HG02798 (cell line): ENCODE results near the gene EHF.
"Not testable (repeated sequence)": the region's sequence is repeated elsewhere in the genome, so short reads cannot be mapped to it uniquely, and the experiment has no call there.

Experiments
- ATAC-seq: cut with Tn5 transposase; IDR thresholded peaks from one replicate; pipeline ENCODE4 v1.9.1; 2021; ENCODE audit warnings: mild to moderate bottlenecking; ENCODE audit not compliant: unreplicated experiment, poor library complexity

EHF gene

DNA sequence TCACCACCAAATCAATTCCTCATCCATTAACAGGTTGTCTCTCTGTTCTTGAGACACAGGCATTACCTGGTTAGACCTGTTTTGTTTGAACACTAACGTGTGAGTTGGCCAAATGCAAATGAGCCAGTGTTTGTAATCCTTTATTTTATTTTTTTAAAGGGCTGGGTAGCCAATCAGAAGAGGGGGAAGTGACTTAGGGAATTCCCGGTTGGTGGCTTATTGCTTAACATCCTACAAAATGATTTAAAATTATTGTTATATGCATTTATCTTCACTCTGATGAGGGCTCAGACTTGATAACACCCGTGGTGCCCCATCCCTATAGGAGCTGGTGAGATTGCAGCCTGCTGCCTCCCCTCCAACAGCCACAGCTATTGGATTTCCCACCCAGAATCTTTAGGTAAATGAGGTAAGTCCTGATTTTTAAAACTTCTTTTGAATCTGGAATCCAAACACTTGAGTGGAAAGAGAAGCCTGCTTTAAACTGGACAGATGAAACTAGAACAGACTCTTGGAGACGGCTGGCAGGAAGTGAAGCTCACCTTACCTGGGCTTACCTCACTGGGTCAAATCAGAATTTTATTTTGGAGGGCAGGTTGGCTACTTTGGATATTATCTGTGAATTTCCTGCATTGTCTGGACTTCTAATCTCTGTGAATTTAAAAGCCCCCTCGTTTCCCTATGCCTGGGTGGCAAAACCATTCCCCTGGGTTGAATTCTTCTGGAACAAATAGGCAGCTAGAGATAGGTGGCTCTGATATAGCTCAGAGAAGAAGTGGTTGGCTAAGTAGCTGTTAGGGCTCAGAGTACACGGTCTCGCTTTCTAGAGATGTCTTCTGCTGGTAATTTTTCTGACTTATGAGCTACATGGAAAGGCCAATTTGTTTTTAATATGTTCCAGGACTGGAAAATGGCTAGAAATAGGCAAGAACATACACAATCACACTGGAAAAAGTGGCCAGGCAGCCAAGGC lies at the start of gene EHF:
Gene EHF, plus strand, starts transcription at position 274 of the 973 bp plus-strand sequence. CDS start 21,538 bp downstream, outside the sequence.
- no peak for ATAC-seq

DNA sequence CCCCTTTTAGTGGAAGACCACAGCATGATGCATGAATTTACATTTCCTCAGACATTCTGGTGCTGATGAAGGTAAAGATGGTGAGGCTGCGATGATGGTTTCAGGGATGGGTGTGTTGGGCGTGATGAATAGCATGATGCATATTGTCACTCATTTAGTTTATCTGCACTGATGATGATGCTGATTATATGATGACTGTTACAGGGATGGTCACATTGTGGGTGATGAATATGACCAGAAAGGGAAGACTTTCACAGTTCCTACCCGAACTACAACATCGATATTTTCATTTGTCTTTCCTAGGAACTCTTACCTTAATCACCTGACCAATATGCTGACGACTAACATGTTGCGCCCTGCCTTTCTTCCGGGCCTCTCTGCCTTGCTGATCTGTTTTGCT lies 47.4 kb upstream of the EHF start:
- no peak for ATAC-seq

DNA sequence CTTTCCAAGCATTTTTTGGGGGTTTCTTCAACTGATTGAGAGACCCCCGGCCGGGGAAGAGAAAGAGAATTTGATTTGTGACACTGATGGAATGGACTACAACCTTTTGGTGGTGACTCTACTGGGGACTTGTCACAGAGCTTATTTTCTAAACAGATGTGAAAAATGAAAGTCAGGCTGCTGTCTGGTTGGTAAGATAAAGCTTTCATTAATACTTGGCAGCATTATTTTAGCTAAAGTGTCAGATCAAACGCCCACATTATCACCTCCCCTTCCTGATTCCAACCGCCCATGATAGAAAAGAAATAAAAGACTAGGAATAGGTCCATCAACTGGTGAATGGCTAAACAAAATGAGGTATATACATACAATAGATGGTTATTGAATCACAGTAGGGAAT lies 45.6 kb upstream of the EHF start:
- no peak for ATAC-seq

DNA sequence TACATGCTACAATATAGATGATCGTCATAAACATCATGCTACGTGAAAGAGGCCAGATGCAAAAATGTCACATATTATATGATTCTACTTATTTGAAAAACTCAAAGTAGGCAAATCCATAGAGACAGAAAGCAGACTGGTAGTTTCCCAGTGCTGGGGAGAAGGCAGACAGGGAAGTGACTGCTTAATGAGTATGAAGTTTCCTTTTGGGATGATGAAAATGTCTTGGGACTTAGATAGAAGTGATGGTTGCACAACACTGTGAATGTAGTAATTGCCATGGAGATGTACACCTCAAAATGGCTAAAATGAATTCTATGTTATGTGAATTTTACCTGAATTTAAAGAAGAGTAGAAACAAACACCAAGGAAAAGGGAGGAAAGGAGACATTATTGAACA lies 45.2 kb upstream of the EHF start:
- no peak for ATAC-seq

DNA sequence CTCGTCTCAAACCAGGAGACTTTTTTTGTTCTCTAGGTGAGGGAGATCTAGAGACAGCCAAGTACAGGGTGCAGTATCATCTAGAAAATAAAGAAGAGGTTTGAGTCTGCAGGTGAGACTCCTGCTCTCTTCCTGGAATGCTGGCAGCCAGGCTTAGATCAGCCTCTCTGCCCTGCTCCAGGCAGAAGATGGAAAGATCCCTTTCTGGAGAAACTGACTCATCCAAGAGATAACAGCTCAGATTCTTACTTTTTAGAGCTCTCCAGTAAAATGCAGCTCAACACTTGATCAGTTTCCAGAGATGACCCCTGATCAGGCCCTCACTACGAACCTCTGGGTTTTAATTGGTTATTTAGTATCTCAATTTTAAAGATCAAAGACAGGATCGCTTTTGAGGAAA lies 44.6 kb upstream of the EHF start:
- ATAC-seq, result no peak

DNA sequence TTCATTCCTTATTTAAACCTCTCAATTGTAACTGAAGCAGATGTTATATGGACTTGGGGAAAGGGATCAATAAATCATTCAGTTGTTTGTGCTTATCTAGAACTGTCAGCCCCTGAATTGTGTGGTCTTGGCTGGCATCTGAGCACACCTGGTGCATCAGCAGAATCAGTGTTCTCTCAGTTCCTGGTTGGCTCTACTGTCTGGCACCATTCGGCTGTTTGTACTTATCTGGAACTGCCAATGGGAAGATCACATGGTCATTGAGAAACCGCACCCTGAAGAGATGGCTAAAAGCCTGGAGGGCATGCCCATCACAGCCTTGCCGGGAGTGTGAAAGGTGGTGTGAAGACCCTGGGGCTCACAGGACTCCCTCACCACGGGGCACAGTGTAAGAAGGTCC lies 37.1 kb upstream of the EHF start:
- ATAC-seq, result no peak

DNA sequence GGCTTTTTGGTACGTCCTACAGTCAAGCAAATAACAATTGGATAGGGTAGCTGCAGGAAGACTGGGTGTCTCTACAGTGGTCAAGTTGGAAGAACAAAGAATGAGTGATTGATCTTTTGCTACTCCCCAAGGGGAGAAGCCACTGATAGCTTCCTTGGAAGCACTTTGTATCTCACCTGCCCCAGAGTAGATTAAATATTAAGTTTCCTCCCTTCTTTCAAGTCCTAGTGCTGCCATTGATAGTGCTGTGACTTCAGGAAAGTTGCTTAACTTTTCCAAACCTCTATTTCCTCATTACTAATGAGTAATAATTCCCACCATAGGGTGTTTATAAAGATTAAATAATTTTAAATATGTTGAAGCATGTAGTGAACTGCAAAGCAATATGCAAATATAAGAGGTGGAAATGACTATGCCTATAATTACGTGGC lies 35.6 kb upstream of the EHF start:
- ATAC-seq, result no peak

DNA sequence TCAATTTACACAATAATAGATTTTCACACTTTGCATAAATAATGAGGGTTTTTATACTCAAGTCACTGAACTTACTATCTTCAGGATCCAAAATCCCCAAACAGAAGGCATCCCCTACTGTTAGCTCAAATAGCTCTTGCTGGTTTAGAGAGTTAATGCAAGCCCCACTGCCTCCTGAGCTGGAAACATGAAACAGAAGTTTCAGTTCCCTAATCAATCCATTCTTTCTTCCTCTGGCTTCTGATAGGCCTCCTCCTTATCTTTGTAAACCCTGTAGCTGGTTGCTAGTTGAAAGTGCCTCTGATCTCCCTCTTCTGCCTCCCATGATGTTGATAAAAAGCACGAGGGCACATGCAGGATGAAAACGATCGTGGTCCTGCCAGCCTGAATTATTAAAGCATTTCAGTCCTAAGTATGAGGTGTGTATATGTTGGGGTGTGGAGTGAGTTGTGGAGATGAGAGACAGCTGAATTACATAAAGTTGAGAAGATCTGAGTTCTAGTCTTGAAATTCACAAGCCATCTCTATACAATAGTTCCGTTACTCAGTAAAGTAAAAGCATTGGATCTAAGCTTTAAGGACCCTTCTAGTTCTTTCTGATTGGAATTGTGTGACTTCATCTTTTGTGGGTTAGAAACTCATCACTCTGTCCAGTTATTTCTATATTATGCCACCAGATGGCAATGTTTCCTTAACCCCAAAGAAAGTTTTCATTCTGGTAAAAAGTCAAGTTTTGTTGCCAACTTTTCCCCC lies 35.0 kb upstream of the EHF start:
- peak; percentile 41 for ATAC-seq

DNA sequence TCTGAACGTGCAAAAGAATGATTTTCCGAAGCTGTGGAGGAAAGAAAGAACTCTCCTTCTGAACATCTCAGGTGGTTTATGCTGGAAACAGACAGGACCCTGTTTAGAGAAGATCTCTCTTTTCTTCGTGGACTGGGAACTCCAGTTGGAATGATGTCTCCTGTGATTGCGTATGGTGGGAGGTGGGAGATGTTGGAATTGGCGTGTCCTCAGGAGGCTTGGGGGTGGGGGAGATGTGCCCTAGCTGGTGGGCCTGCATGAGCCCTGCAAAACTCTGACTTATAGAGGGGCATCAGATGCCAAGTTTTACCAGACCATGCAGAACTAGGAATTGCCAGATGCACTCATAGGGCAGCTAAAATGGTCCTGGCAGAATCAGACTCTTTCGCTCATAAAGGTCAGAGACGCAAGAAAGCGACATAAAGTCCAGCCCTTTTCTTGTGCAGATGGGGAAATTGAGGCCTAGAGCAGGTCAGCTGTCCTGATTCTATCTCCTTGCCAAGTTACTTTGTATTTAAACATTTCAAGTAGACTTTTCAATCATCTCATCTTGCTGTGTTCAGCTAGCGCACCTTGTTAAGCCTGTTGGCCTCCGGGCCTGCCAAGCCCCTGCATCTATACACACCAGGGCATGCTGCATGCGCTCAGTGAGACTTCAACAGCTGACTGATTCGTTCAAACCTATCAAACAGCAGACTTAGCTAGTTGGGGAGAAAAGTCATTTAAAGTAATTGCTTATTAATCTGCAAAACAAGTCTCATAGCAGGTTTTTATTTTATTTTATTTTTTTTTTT lies 34.2 kb upstream of the EHF start:
- ATAC-seq, result no peak

DNA sequence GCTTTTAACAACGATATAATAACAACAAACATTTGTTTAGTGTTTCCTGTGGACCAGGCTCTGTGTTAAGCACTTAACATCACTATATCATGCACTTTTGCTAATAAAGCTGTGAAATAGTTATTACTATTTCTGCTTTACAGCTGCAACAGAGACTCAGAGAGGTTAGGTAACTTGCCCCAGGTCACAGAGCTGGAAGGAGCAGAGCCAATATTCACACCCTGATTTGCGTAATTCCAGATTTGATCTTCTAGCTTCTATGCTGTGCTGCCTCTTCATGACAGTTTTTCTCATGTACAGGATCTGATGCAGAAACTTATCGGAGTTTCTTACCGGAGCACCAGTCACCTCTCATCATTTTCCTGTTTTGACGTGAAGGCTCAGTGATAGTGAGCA lies 33.6 kb upstream of the EHF start:
- ATAC-seq, result no peak

DNA sequence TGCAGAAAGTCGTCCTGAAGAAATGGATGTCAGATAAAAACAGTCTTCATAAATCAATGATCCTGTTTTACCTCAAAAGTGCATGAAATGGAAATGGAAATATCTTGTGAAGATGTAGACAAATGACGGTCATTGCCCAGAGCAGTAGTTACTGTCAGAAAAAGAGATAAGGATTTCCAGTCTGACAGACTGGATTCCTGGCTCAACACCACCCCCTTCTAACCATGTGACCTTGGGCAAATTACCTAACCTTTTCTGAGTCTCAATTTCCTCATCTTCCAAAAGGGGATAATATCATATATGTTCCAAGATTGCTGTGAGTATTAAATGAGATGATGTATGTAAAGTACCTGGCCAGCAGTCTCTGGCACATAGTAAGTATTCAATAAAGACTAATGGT lies 32.9 kb upstream of the EHF start:
- ATAC-seq, result no peak

DNA sequence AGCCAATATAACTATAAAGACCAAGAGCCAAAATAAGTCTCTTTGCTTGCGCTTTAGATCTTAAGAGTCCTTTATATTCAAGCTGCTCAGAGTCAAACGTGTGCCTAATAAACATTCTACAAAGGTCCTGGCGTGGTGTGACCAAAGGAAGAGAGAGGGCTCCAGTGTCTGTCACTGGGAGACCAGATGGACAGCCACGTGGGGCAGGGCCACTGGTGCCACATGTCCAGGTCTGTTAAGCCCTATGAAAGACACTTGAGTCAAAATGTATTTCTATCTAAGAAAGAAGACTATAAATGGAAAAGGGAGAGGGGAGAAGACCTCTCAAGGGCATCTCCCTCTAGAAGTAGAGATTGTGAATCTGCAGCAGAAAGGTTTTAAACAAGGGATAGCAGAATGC lies 32.2 kb upstream of the EHF start:
- ATAC-seq, result no peak

DNA sequence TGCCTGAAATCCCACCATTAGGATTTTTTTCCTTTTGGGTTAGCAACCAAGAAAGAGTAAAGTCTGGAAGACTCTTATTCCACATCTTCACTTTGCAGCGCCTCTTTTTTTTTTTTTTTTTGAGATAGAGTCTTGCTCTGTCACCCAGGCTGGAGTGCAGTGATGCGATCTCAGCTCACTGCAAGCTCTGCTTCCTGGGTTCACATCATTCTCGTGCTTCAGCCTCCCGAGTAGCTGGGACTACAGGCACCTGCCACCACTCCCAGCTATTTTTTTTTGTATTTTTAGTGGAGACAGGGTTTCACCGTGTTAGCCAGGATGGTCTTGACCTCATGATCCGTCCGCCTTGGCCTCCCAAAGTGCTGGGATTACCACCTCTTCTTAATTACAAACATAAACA lies 31.7 kb upstream of the EHF start:
- ATAC-seq, result not testable (repeated sequence)

DNA sequence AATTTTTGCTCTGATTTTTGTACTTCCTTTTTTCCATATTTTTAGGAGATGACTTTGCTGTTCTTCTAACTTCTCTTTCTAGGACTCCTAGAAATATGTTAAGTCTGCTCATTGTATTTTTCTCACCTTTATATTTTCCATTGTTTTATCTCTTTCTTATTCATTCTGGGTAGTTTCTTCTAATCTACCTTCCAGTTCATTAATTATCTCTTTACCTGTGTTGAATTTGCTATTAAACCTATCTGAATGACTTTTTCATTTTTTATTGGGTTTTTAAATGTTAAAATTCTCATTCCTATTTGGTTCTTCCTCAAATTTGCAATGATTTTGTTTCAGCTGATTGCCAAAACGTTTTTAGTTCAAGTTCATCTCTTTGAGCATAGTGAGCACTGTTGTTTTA lies 27.8 kb upstream of the EHF start:
- no peak for ATAC-seq

DNA sequence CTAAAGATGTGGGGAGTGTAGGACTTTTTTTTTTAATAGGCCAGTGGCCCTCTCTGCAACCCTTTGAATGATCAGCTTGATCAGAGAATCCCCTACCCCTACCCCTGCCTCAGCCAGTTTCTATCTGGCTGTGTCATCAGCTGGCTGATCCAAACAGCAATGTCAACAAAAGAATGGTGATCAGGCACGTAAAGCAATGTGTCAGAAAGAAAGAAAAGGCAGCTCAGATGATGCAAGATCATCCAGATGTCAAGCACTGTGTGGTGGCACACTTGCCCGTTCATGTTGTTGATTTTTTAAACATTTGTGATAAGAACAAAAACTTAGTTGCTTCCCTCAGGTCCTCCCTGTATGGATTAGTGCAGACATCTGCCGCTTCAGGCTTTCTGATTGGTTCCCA lies 26.3 kb upstream of the EHF start:
- ATAC-seq, result no peak

DNA sequence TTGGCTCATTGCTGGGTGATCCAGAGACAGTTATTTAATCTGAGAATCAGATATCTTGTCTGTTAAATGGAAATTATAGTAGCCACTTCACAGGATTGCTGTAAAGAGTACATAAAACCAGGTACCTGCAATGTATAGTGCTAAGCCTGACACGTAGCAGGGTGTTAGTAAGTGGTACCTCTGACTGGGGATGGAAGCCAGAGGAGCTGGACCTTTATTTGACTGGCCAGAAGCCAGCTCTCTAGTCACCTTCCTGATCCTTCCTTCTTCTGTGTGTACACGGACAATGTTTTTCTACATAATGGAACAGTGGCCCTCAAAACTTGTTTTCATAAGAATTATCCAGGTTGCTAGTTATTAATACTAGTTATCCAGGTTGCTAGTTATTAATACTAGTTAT lies 25.5 kb upstream of the EHF start:
- ATAC-seq, result no peak

DNA sequence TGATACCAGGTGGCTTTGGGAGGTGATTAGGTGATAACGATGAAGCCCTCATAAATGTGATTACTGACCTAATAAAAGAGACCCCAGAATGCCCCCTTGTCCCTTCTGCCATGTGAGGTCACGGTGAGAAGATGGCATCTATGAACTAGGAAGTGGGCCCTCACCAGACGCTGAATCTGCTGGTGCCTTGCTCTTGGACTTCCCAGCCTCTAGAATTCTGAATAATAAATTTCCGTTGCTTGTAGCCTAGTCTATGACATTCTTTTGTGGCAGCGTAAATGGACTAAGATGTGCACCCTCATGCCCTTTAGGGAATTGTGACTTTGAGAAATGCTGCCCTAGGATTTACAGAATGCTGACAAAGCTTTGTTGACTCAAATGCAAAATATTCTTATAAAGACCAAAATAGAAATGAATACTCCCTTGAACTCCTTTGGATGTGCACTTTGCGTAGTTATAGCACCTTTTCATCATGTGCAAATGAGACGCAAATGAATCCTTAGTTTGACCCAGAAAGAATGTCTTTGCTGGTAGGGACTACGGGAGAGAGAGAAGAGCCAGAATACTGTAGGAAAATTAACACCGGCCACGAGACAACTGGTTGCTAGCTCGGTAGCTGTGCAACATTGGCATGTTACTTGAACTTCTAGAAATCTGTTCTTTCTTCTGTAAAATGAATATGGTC lies 24.8 kb upstream of the EHF start:
- no peak for ATAC-seq

DNA sequence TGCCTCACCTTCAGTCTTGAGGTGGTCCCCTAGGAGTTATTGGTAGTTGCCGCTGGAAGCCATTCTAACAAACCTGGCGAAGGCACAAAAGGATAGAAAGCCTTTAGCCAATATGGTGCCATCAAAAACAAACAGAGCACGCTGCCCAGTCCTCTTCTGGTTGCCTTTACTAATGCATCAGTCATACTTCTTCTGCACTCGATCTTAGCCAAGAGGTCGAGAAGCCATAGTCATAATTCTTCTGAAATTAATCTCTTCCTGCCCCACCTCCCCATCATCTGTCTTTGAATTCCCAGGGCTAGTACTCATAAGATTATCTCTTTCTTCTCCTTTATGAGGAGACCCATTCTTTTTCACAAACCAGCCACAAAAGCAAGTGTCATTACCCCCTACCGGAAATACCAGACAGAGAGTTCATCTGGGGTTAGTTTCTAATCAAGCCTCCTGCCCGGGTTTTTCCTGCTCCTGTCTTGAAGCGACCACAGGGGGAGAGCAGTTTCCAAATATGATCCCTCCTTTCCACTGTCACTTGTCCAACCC lies 21.4 kb upstream of the EHF start:
- no peak for ATAC-seq

DNA sequence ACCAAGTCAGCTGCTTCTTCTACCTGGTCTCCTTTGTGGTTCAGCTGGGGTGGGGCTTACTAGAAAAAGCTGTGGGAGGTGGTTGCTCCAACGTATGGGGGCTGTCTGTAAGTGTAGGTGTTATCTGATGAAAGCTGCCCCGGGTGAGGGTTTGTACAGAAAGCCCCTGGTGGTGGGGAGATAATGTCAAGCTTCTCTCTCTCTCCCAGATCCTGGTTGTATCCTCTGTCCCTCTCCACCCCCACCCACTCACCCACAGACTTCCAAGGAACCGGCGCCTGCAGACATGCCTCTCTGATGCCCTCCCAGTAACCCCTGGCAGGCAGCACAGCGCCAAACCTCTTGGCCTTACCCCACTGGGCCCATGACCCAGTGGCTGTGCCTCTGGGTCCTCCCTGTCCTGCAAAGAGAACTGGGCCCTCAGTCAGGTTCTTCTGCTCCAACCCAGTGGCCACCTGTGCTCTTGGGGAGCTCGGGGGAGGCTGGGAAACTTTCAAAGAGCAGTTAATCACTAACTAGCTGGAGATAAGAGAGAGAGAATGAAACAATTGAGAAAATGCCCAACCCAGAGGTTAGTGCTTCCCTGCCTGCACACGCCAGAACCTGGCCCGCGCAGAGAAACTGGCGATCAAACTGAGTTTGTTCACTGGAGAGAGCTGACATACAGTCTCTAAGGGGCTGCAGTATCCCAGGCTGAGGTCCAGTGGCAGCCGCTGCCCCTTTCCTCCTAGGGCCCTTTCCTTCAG lies 20.4 kb upstream of the EHF start:
- no peak for ATAC-seq
